Activated CD4-positive, CD25-positive, alpha-beta regulatory T cell treated with anti-CD3 and anti-CD28 coated beads, Interleukin-2, amount 50 U/mL, for 72 hours (primary cell): ENCODE results near the gene GLS2.
"Not testable (repeated sequence)": the region's sequence is repeated elsewhere in the genome, so short reads cannot be mapped to it uniquely, and the experiment has no call there.

ENCODE experiments used
- DNase-seq: peaks from one replicate; pipeline ENCODE4 v3.0.0; 2021

The GLS2 gene

GRCh38 chr12:56487448-56488040, 417 bp downstream of the GLS2 start:
- no peak for DNase-seq

GRCh38 chr12:56486694-56487093, 1.3 kb downstream of the GLS2 start:
- DNase-seq = no peak

- DNase-seq = no peak
These were observed 3.4 kb downstream of the GLS2 start for GRCh38 chr12:56484566-56484965.

GRCh38 chr12:56479625-56480024, 8.3 kb downstream of the GLS2 start:
- no peak for DNase-seq

- DNase-seq = no peak
These were observed 10.3 kb downstream of the GLS2 start for GRCh38 chr12:56477521-56478225.

- no peak for DNase-seq
These were observed 11.0 kb downstream of the GLS2 start for GRCh38 chr12:56476972-56477432.

- DNase-seq = no peak
These were observed 11.8 kb downstream of the GLS2 start for GRCh38 chr12:56476143-56476542.

- no peak for DNase-seq
These were observed 13.6 kb downstream of the GLS2 start for GRCh38 chr12:56474389-56474788.

- no peak for DNase-seq
These were observed 18.7 kb downstream of the GLS2 start for GRCh38 chr12:56469007-56469930.

- peak; percentile 93 for DNase-seq
These were observed 19.6 kb downstream of the GLS2 start, which contains the start of gene SPRYD4 for GRCh38 chr12:56468216-56469006. TSS of gene SPRYD4 (plus strand) at chr12:56468578. CDS start at chr12:56468592, 14 bp downstream.

- DNase-seq = no peak
These were observed 25.4 kb downstream of the GLS2 start for GRCh38 chr12:56462565-56462964.

GRCh38 chr12:56461235-56462159, 26.5 kb downstream of the GLS2 start:
- DNase-seq = no peak

- no peak for DNase-seq
These were observed 30.1 kb downstream of the GLS2 start for GRCh38 chr12:56457817-56458216.

- DNase-seq = no peak
These were observed 33.4 kb downstream of the GLS2 start, which contains the start of gene MIP for GRCh38 chr12:56454557-56454956. TSS of gene MIP (minus strand) at chr12:56454657. CDS start at chr12:56454613, 44 bp downstream.

- DNase-seq = no peak
These were observed 36.8 kb downstream of the GLS2 start for GRCh38 chr12:56451147-56451546.

GRCh38 chr12:56450241-56450640, 37.7 kb downstream of the GLS2 start:
- no peak for DNase-seq

- DNase-seq = no peak
These were observed 38.4 kb downstream of the GLS2 start for GRCh38 chr12:56449622-56449984.

- DNase-seq = peak; percentile 90
These were observed 38.9 kb downstream of the GLS2 start, which contains the start of gene TIMELESS for GRCh38 chr12:56448860-56449621. TSS of gene TIMELESS (minus strand) at chr12:56449426. CDS start at chr12:56434170, 15,256 bp downstream.

- DNase-seq = not testable (repeated sequence)
These were observed 44.8 kb downstream of the GLS2 start for GRCh38 chr12:56443208-56443607.

- DNase-seq = no peak
These were observed 50.4 kb downstream of the GLS2 start for GRCh38 chr12:56437430-56438176.
